Neural cell (in vitro differentiated cells): ENCODE results near the gene PDE4D. TPM values are rescaled to one million over a fixed set of nuclear protein-coding genes. Genes with fewer than 3 reads are reported as not detected.

Experiments
- H2AFZ ChIP-seq: fragments of 200-600, 300-800 bp; sonication (generic), shearing (Covaris generic); 2 replicates; pipeline ENCODE4 v1.6.0; 2014; ENCODE audit warnings: low read depth, mild to moderate bottlenecking, antibody characterized with exemption, low read length, moderate library complexity
- H3F3A ChIP-seq: fragments of 200-600 bp; shearing (Covaris generic); 2 replicates; pipeline ENCODE4 v1.6.1; 2016; ENCODE audit warnings: mild to moderate bottlenecking, moderate library complexity, mixed read lengths, antibody characterized with exemption, low read length; ENCODE audit not compliant: insufficient read depth, poor library complexity, severe bottlenecking
- H3K27ac ChIP-seq: fragments of 200-600, 300-800 bp; sonication (generic), shearing (Covaris generic); 2 replicates; pipeline ENCODE4 v1.5.1; 2014; ENCODE audit warnings: mild to moderate bottlenecking, low read length, moderate library complexity
- H3K27me3 ChIP-seq: fragments of 300-800, 200-600 bp; sonication (generic), shearing (Covaris generic); 2 replicates; pipeline ENCODE4 v1.6.0; 2014; ENCODE audit warnings: mild to moderate bottlenecking, low read depth, low read length, moderate library complexity; ENCODE audit not compliant: insufficient read depth
- H3K36me3 ChIP-seq: fragments of 300-800, 200-600 bp; sonication (generic), shearing (Covaris generic); 2 replicates; pipeline ENCODE4 v1.5.1; 2014; ENCODE audit warnings: mild to moderate bottlenecking, antibody characterized with exemption, low read length, moderate library complexity; ENCODE audit not compliant: insufficient read depth
- H3K4me2 ChIP-seq: fragments of 300-800, 200-600 bp; sonication (generic), shearing (Covaris generic); 2 replicates; pipeline ENCODE4 v1.6.0; 2014; ENCODE audit warnings: mild to moderate bottlenecking, low read length
- H3K4me3 ChIP-seq: fragments of 300-800, 200-600 bp; sonication (generic), shearing (Covaris generic); 2 replicates; pipeline ENCODE4 v1.5.1; 2014; ENCODE audit warnings: mild to moderate bottlenecking, low read length, moderate library complexity
- H3K79me2 ChIP-seq: fragments of 200-600 bp; shearing (Covaris generic); replicated peaks from 2 replicates; pipeline ENCODE4 v1.6.0; 2014; ENCODE audit warnings: mild to moderate bottlenecking, low read length, moderate library complexity; ENCODE audit not compliant: insufficient read depth
- H3K9ac ChIP-seq: fragments of 300-800, 200-600 bp; sonication (generic), shearing (Covaris generic); 2 replicates; pipeline ENCODE4 v1.6.1; 2016; ENCODE audit warnings: mild to moderate bottlenecking, low read length, mixed read lengths
- H3K9me2 ChIP-seq: fragments of 200-600 bp; shearing (Covaris generic); 2 replicates; pipeline ENCODE4 v1.6.1; 2016; ENCODE audit warnings: mild to moderate bottlenecking, low read length, mixed read lengths; ENCODE audit not compliant: insufficient read depth
- H3K9me3 ChIP-seq: fragments of 200-600, 300-800 bp; sonication (generic), shearing (Covaris generic); 2 replicates; pipeline ENCODE4 v1.6.1; 2016; ENCODE audit warnings: mild to moderate bottlenecking, mixed run types, low read length, moderate library complexity, mixed read lengths
- H4K20me1 ChIP-seq: fragments of 200-600 bp; shearing (Covaris generic); 2 replicates; pipeline ENCODE4 v1.6.1; 2016; ENCODE audit warnings: mild to moderate bottlenecking, mixed run types; ENCODE audit not compliant: insufficient read depth
- CTCF ChIP-seq: fragments of 450-650 bp; IDR thresholded peaks from 2 replicates; pipeline ENCODE4 v1.5.1; 2014; ENCODE audit warnings: antibody characterized with exemption, mild to moderate bottlenecking, moderate library complexity; ENCODE audit not compliant: poor library complexity, severe bottlenecking
- EP300 ChIP-seq: fragments of 450-650 bp; conservative IDR thresholded peaks from 2 replicates; pipeline ENCODE4 v1.6.1; 2014; ENCODE audit warnings: antibody characterized with exemption, mild to moderate bottlenecking, moderate library complexity; ENCODE audit not compliant: poor library complexity, severe bottlenecking
- EZH2 ChIP-seq: fragments of 200-600, 300-800 bp; shearing (Covaris generic), sonication (generic); IDR thresholded peaks from 2 replicates; pipeline ENCODE4 v1.6.1; 2014; ENCODE audit warnings: antibody characterized with exemption, low read length, borderline replicate concordance, mild to moderate bottlenecking; ENCODE audit not compliant: insufficient read depth, poor library complexity, severe bottlenecking
- MXI1 ChIP-seq: fragments of 450-650 bp; conservative IDR thresholded peaks from 2 replicates; pipeline ENCODE4 v1.6.1; 2014; ENCODE audit warnings: antibody characterized with exemption, mild to moderate bottlenecking; ENCODE audit not compliant: poor library complexity, severe bottlenecking
- POLR2AphosphoS5 ChIP-seq: IDR thresholded peaks from 2 replicates; pipeline ENCODE4 v1.6.1; 2012
- RAD21 ChIP-seq: fragments of 450-650 bp; conservative IDR thresholded peaks from 2 replicates; pipeline ENCODE4 v1.6.1; 2014; ENCODE audit warnings: antibody characterized with exemption, mild to moderate bottlenecking, moderate library complexity
- REST ChIP-seq: IDR thresholded peaks from 2 replicates; pipeline ENCODE4 v1.6.1; 2012; ENCODE audit warnings: borderline replicate concordance
- SMC3 ChIP-seq: fragments of 450-650 bp; conservative IDR thresholded peaks from 2 replicates; pipeline ENCODE4 v1.6.1; 2014; ENCODE audit warnings: antibody characterized with exemption, mild to moderate bottlenecking, moderate library complexity; ENCODE audit not compliant: poor library complexity
- TAF1 ChIP-seq: IDR thresholded peaks from 2 replicates; pipeline ENCODE4 v1.6.1; 2012; ENCODE audit warnings: low read depth
- polyA plus RNA-seq: library from polyadenylated mRNA; depleted of rRNA; stranded (reverse); fragments of >200 nt; gene quantifications from 2 replicates; pipeline ENCODE4 v1.2.3, GENCODE V29; 2014

Gene PDE4D
- polyA plus RNA-seq, 1 donor from 2014 or later = 42.8 TPM

- H3K27ac ChIP-seq = no peak overlapping the region
- no peak overlapping the region for H2AFZ ChIP-seq
- no peaks in the 10 kb centered on the region for H3K79me2 ChIP-seq
- no peaks in the 10 kb centered on the region for H3K9me2 ChIP-seq
- no peak overlapping the region for H3K4me2 ChIP-seq
- TF ChIP-seq EZH2 (no peak), MXI1 (no peak), RAD21 (no peak), CTCF (no peak), EP300 (no peak), TAF1 (no peak), POLR2AphosphoS5 (no peak), SMC3 (no peak), REST (no peak)
- no peaks in the 10 kb centered on the region for H3K27me3 ChIP-seq
- H4K20me1 ChIP-seq = no peaks in the 10 kb centered on the region
- H3K9ac ChIP-seq = no peak overlapping the region
- no peaks in the 10 kb centered on the region for H3K9me3 ChIP-seq
- H3K36me3 ChIP-seq = no peaks in the 10 kb centered on the region
- H3F3A ChIP-seq = no peaks in the 10 kb centered on the region
- H3K4me3 ChIP-seq = no peak overlapping the region
Observed at GRCh38 chr5:59436364-59437148, 457.0 kb downstream of the PDE4D start.

- H3K9me3 ChIP-seq = no peaks in the 10 kb centered on the region
- no peaks in the 10 kb centered on the region for H4K20me1 ChIP-seq
- no peak overlapping the region for H3K27ac ChIP-seq
- no peak overlapping the region for H3K9ac ChIP-seq
- no peak overlapping the region for H3K4me3 ChIP-seq
- no peaks in the 10 kb centered on the region for H3F3A ChIP-seq
- no peaks in the 10 kb centered on the region for H3K36me3 ChIP-seq
- no peak for TF ChIP-seq EP300
- TF ChIP-seq POLR2AphosphoS5 = no peak
- TF ChIP-seq CTCF = no peak
- no peak for TF ChIP-seq REST
- no peak for TF ChIP-seq EZH2
- no peak for TF ChIP-seq SMC3
- TF ChIP-seq MXI1 = no peak
- TF ChIP-seq RAD21 = no peak
- no peak for TF ChIP-seq TAF1
- H2AFZ ChIP-seq = no peak overlapping the region
- H3K9me2 ChIP-seq = no peaks in the 10 kb centered on the region
- H3K79me2 ChIP-seq = no peaks in the 10 kb centered on the region
- no peak overlapping the region for H3K4me2 ChIP-seq
- no peaks in the 10 kb centered on the region for H3K27me3 ChIP-seq
Observed at GRCh38 chr5:59433174-59433573, 460.4 kb downstream of the PDE4D start.
